Panc1 (cell line): ENCODE measurements around the gene ITPRIPL2. TPM values are rescaled to one million over a fixed set of nuclear protein-coding genes. Genes with fewer than 3 reads are reported as not detected.

ENCODE experiments used
- ATAC-seq: fragments of 200-7000 bp; cut with Tn5 transposase; 2 replicates; pipeline ENCODE4 v1.9.1; 2020; ENCODE audit warnings: mild to moderate bottlenecking, moderate library complexity
- BruUV-seq: library from RNA; stranded (reverse); fragments of 400-500 nt; replicated peaks from 2 replicates; lab custom pipeline; 2021; lab: Mats Ljungman, UMichigan
- CTCF ChIA-PET: fragments of 300-600 bp; sonication (Branson Sonifier 250); formaldehyde crosslinking; loops from one replicate; lab custom pipeline; 2022; ENCODE audit warnings: antibody characterized with exemption; lab: Charles Lee
- POLR2A ChIA-PET: fragments of 300-600 bp; sonication (Branson Sonifier 250); formaldehyde crosslinking; loops from one replicate; lab custom pipeline; 2022; ENCODE audit warnings: antibody characterized with exemption; lab: Charles Lee
- DNase-seq: peaks from one replicate; pipeline ENCODE4 v3.0.0-alpha.2; 2010; ENCODE audit warnings: low read depth, low spot score
- H3K27ac ChIP-seq: 2 replicates; pipeline ENCODE4 v1.5.1; 2011; ENCODE audit warnings: mild to moderate bottlenecking, low read length, inconsistent platforms
- H3K27me3 ChIP-seq: fragments of 200-500 bp; sonication (Bioruptor generic); 2 replicates; pipeline ENCODE4 v1.6.0; 2014; ENCODE audit warnings: low read length, inconsistent platforms; ENCODE audit not compliant: control insufficient read depth, insufficient read depth
- H3K36me3 ChIP-seq: fragments of 200-500 bp; sonication (Bioruptor generic); 2 replicates; pipeline ENCODE4 v1.5.1; 2014; ENCODE audit warnings: inconsistent platforms, mild to moderate bottlenecking, low read length, moderate library complexity; ENCODE audit not compliant: control insufficient read depth, insufficient read depth
- H3K4me1 ChIP-seq: 2 replicates; pipeline ENCODE4 v1.5.1; 2011; ENCODE audit warnings: inconsistent platforms, mild to moderate bottlenecking, low read length, moderate library complexity; ENCODE audit not compliant: control insufficient read depth, insufficient read depth
- H3K4me3 ChIP-seq, 2 experiments: 2 replicates each; pipeline ENCODE4 v1.5.1; 2011 to 2012; ENCODE audit warnings: low read depth in 2 of 2, low read length in 2 of 2, mild to moderate bottlenecking in 2 of 2, inconsistent platforms in 1 of 2, moderate library complexity in 1 of 2
- H3K9me3 ChIP-seq: fragments of 200-500 bp; sonication (Bioruptor generic); 2 replicates; pipeline ENCODE4 v1.5.1; 2014; ENCODE audit warnings: low read depth, mild to moderate bottlenecking, inconsistent platforms, low read length, moderate library complexity; ENCODE audit not compliant: control insufficient read depth, insufficient read depth
- POLR2AphosphoS5 ChIP-seq: IDR thresholded peaks from 2 replicates; pipeline ENCODE4 v1.6.1; 2012; ENCODE audit warnings: mild to moderate bottlenecking, low read depth, low read length, moderate library complexity
- REST ChIP-seq, 2 experiments: IDR thresholded peaks; 2 replicates each; pipeline ENCODE4 v1.6.1; 2011 to 2012; ENCODE audit warnings: low read depth in 2 of 2, control low read depth in 1 of 2, low read length in 1 of 2, mild to moderate bottlenecking in 1 of 2, moderate library complexity in 1 of 2; ENCODE audit not compliant: insufficient read depth in 1 of 2
- SIN3A ChIP-seq: IDR thresholded peaks from 2 replicates; pipeline ENCODE4 v1.6.1; 2012; ENCODE audit warnings: low read depth, mild to moderate bottlenecking, low read length, moderate library complexity, borderline replicate concordance; ENCODE audit not compliant: insufficient read depth
- TCF7L2 ChIP-seq: IDR thresholded peaks from 2 replicates; pipeline ENCODE4 v1.6.1; 2011; ENCODE audit warnings: mild to moderate bottlenecking, low read depth, low read length, inconsistent platforms
- in situ Hi-C: cut with HindIII; loops from 2 replicates; pipeline ENCODE4 v1.10.0; 2016; ENCODE audit warnings: low sequenced_read_pairs, low pct_unique_long_range_greater_than_20kb
- intact Hi-C: fragments of 100-400 bp; cut with micrococcal nuclease; formaldehyde crosslinking; loops from one replicate; pipeline ENCODE4 v1.10.0; 2022; ENCODE audit not compliant: unreplicated experiment
- total RNA-seq: library from RNA; stranded (reverse); gene quantifications from one replicate; pipeline ENCODE4 v1.2.1, GENCODE V29; 2021; ENCODE audit not compliant: unreplicated experiment
- TF ChIP-seq, protein P1 (sequence below): fragments of 450-650 bp; IDR thresholded peaks from 2 replicates; pipeline ENCODE4 v1.5.1; 2017; ENCODE audit warnings: mild to moderate bottlenecking

ITPRIPL2 gene
- total RNA-seq, 1 experiment from 2014 or later: 83.2 TPM

DNA sequence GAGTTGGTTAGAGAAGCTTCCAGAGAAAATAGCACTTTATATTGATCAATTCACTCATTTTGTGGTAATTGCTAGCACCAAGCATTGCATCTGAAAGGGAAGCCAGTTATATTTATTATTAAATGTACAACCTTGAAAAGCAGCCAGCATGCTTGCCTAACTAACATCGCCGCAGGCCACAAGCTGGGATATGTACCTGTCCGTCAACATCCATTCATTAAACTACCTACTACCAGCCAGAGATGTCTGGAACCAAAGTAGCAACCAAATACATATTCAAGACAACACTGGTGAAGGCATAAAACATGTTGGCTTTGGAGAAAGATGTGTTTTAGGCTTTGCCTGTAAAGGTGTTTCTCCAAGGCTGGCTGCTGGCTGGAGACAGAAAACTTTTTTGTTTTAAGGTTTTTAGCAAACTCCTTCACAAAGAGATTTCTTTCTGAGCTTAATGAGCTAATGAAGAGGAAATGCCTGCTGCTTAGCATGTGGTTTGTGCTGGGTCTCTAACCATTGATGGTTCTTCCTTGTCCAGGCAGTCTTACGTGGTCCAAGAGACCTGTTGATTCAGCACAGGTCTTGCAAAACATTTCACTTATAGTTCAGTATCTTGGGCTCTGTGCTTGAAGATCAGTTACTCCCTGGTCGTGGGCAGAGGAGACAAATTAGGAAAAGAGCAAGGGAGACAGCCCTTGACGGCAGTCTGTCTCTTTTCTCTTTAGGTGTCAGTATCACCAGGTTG lies 3.1 kb downstream of the ITPRIPL2 start:
- BruUV-seq: no TSS peak
- ATAC-seq (no peak), DNase-seq (no peak)
- in situ Hi-C loops: no loop called here
- TF ChIP-seq SIN3A (no peak), TCF7L2 (no peak), REST (IDR thresholded peaks at IDR 0.05; ENCODE audit: insufficient read depth in 1 of 2, low read depth in 2 of 2, low read length in 1 of 2) (no peak), POLR2AphosphoS5 (no peak; the same call in 1 of the 2 replicates)
- TF ChIP-seq, protein P1, sequence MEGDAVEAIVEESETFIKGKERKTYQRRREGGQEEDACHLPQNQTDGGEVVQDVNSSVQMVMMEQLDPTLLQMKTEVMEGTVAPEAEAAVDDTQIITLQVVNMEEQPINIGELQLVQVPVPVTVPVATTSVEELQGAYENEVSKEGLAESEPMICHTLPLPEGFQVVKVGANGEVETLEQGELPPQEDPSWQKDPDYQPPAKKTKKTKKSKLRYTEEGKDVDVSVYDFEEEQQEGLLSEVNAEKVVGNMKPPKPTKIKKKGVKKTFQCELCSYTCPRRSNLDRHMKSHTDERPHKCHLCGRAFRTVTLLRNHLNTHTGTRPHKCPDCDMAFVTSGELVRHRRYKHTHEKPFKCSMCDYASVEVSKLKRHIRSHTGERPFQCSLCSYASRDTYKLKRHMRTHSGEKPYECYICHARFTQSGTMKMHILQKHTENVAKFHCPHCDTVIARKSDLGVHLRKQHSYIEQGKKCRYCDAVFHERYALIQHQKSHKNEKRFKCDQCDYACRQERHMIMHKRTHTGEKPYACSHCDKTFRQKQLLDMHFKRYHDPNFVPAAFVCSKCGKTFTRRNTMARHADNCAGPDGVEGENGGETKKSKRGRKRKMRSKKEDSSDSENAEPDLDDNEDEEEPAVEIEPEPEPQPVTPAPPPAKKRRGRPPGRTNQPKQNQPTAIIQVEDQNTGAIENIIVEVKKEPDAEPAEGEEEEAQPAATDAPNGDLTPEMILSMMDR: no peak
- intact Hi-C loops: no loop called here
- Histone ChIP-seq H3K36me3 (no peaks in the 10 kb centered on the region; the same call in none of the 2 replicates), H3K27me3 (no peaks in the 10 kb centered on the region), H3K4me3 (peak overlapping the region; percentile 4 to 15; a peak in 3 of 4 replicates), H3K27ac (peak overlapping the region; percentile 86; the same call in 1 of the 2 replicates), H3K4me1 (peaks cover 50% of the 10 kb centered on the region), H3K9me3 (no peaks in the 10 kb centered on the region)
- ChIA-PET CTCF (interaction anchor here (2.0 kb wide), 1 partner anchor 22 kb away, joined by 4 read pairs; no protein-coding TSS in a partner anchor), POLR2A (no interaction called here)

GRCh38 chr16:19118938-19119431 lies 5.2 kb downstream of the ITPRIPL2 start:
- ATAC-seq: no peak

More at GRCh38 chr16:19118938-19119431, 5.2 kb downstream of the ITPRIPL2 start:
- TF ChIP-seq SIN3A: no peak
- no peak for TF ChIP-seq TCF7L2
- TF ChIP-seq, protein P1: no peak
- TF ChIP-seq REST (IDR thresholded peaks at IDR 0.05; ENCODE audit: insufficient read depth in 1 of 2, low read depth in 2 of 2, low read length in 1 of 2): no peak
- TF ChIP-seq POLR2AphosphoS5: no peak
- Histone ChIP-seq H3K27ac (peak overlapping the region; percentile 78), H3K4me1 (peaks cover 43% of the 10 kb centered on the region), H3K4me3 (peak overlapping the region; percentile 15 to 21), H3K9me3 (no peaks in the 10 kb centered on the region), H3K36me3 (no peaks in the 10 kb centered on the region; the same call in none of the 2 replicates), H3K27me3 (no peaks in the 10 kb centered on the region)
- ChIA-PET POLR2A (no interaction called here), CTCF (interaction anchor here (0.6 to 0.9 kb wide), 3 partner anchors 12 to 158 kb away, joined by 3 to 16 read pairs (median 4); no protein-coding TSS in a partner anchor)
- no peak for DNase-seq
- in situ Hi-C loops (no loop called here), intact Hi-C loops (no loop called here)
- TSS peak; percentile 41 for BruUV-seq
